Tibial nerve (tissue), 3 donors: ENCODE data around the gene BCL3.

ENCODE experiments used
- CTCF ChIP-seq, 5 experiments: fragments of 200-600 bp in 3 of 5; fragments of 450-650 bp in 2 of 5; sonication (generic) in 3 of 5; IDR thresholded peaks; one replicate each; pipeline ENCODE4 v1.5.1; 2016 to 2019; ENCODE audit warnings: antibody characterized with exemption in 5 of 5, mild to moderate bottlenecking in 3 of 5, moderate library complexity in 2 of 5
- POLR2A ChIP-seq, 2 donors: fragments of 450-650 bp; IDR thresholded peaks; one replicate each; pipeline ENCODE4 v1.6.1; 2017; ENCODE audit warnings: antibody characterized with exemption in 2 of 2, mild to moderate bottlenecking in 2 of 2, moderate library complexity in 2 of 2

GRCh38 chr19:44756089-44756562, 7.6 kb downstream of the BCL3 start:
- no peak for TF ChIP-seq POLR2A (IDR thresholded peaks at IDR 0.05)
- no peak for TF ChIP-seq CTCF (IDR thresholded peaks at IDR 0.05)
